HL-60 (cell line): ENCODE measurements around the gene CRYBB1.

Source experiments
- CTCF ChIP-seq: IDR thresholded peaks from one replicate; pipeline ENCODE4 v1.5.1; 2011; ENCODE audit warnings: low read length, control low read depth, inconsistent platforms; ENCODE audit not compliant: insufficient read depth
- POLR2AphosphoS5 ChIP-seq: IDR thresholded peaks from 2 replicates; pipeline ENCODE4 v1.6.1; 2012; ENCODE audit warnings: low read depth

- TF ChIP-seq POLR2AphosphoS5 (no peak), CTCF (no peak)
Observed at GRCh38 chr22:26623984-26624383, 6.2 kb upstream of the CRYBB1 start.
